H1 (cell line): ENCODE measurements around the gene EFCAB8. TPM values are rescaled to one million over a fixed set of nuclear protein-coding genes. Genes with fewer than 3 reads are reported as not detected.
A peak's percentile ranks its signal among the peaks of the same experiment; 100 is the strongest.

Experiments
- CTCF ChIA-PET: fragments of 300-600 bp; sonication (Branson Sonifier 250); formaldehyde crosslinking; loops from one replicate; lab custom pipeline; 2021; ENCODE audit not compliant: partially characterized antibody; lab: Charles Lee
- POLR2A ChIA-PET: fragments of 300-600 bp; sonication (Branson Sonifier 250); formaldehyde crosslinking; loops from one replicate; lab custom pipeline; 2021; ENCODE audit warnings: inconsistent platforms; ENCODE audit not compliant: partially characterized antibody; lab: Charles Lee
- DNase-seq, 2 experiments: peaks; one replicate each; pipeline versions ENCODE4 v3.0.0 to v3.0.0-alpha.2; 2010 to 2022; ENCODE audit warnings: low spot score in 2 of 2, low read depth in 1 of 2, mixed read lengths in 1 of 2
- FAIRE-seq: peaks from 2 replicates; lab custom pipeline; 2011; peaks lifted over from hg19 to GRCh38; lab: Jason Lieb, UNC
- H2AFZ ChIP-seq: 2 replicates; pipeline ENCODE4 v1.8.1; 2012; ENCODE audit warnings: low read length, inconsistent platforms
- H2AK5ac ChIP-seq: 2 replicates; pipeline ENCODE4 v1.6.1; 2013; ENCODE audit warnings: low read depth, low read length
- H2BK120ac ChIP-seq: replicated peaks from 2 replicates; pipeline ENCODE3; 2013; ENCODE audit warnings: low read depth, low read length, inconsistent platforms
- H2BK12ac ChIP-seq: 2 replicates; pipeline ENCODE4 v1.6.1; 2013; ENCODE audit warnings: low read depth, low read length
- H2BK15ac ChIP-seq: 2 replicates; pipeline ENCODE4 v1.6.1; 2013; ENCODE audit warnings: low read length
- H2BK20ac ChIP-seq: 2 replicates; pipeline ENCODE4 v1.6.1; 2013; ENCODE audit warnings: low read length
- H2BK5ac ChIP-seq: 2 replicates; pipeline ENCODE4 v1.6.1; 2013; ENCODE audit warnings: low read depth, low read length
- H3K14ac ChIP-seq: 2 replicates; pipeline ENCODE4 v1.6.1; 2013; ENCODE audit warnings: inconsistent platforms; ENCODE audit not compliant: insufficient read length
- H3K18ac ChIP-seq: 2 replicates; pipeline ENCODE4 v1.6.1; 2013; ENCODE audit warnings: low read length; ENCODE audit errors: extremely low read depth
- H3K23ac ChIP-seq: 2 replicates; pipeline ENCODE4 v1.6.1; 2013; ENCODE audit warnings: inconsistent platforms; ENCODE audit not compliant: insufficient read length
- H3K23me2 ChIP-seq: 2 replicates; pipeline ENCODE4 v1.6.1; 2013; ENCODE audit warnings: low read depth, low read length
- H3K27ac ChIP-seq: 2 replicates; pipeline ENCODE4 v1.6.1; 2011; ENCODE audit warnings: low read depth, low read length, inconsistent platforms
- H3K27me3 ChIP-seq, 4 experiments: replicated peaks in 1 of 4; 1 replicate in 1 of 4; 2 replicates in 3 of 4; pipeline versions ENCODE4 v1.6.1 to v1.8.1; 2011 to 2013; ENCODE audit warnings: low read length in 3 of 4, mild to moderate bottlenecking in 3 of 4, inconsistent platforms in 2 of 4, mixed read lengths in 2 of 4, moderate library complexity in 1 of 4; ENCODE audit not compliant: control insufficient read depth in 3 of 4, insufficient read depth in 3 of 4; ENCODE audit errors: extremely low read depth in 1 of 4
- H3K36me3 ChIP-seq, 4 experiments: 2 replicates each; pipeline versions ENCODE4 v1.6.1 to v1.8.1; 2011 to 2013; ENCODE audit warnings: mild to moderate bottlenecking in 4 of 4, low read length in 3 of 4, moderate library complexity in 2 of 4, control low read depth in 1 of 4, inconsistent platforms in 1 of 4; ENCODE audit not compliant: insufficient read depth in 4 of 4, control insufficient read depth in 2 of 4
- H3K4ac ChIP-seq: replicated peaks from 2 replicates; pipeline ENCODE3; 2013; ENCODE audit warnings: low read length, low read depth, mixed read lengths, inconsistent platforms; ENCODE audit not compliant: insufficient read length
- H3K4me1 ChIP-seq, 4 experiments: replicated peaks in 1 of 4; 1 replicate in 1 of 4; 2 replicates in 3 of 4; pipeline versions ENCODE4 v1.6.1 to v1.8.1; 2011 to 2013; ENCODE audit warnings: low read length in 3 of 4, inconsistent platforms in 2 of 4, mixed read lengths in 1 of 4; ENCODE audit not compliant: insufficient read depth in 4 of 4, control insufficient read depth in 3 of 4
- H3K4me2 ChIP-seq, 2 experiments: 2 replicates each; pipeline versions ENCODE4 v1.6.1 to v1.8.1; 2011 to 2013; ENCODE audit warnings: low read depth in 2 of 2, low read length in 2 of 2, control low read depth in 1 of 2, inconsistent platforms in 1 of 2, mild to moderate bottlenecking in 1 of 2; ENCODE audit not compliant: insufficient read depth in 1 of 2
- H3K4me3 ChIP-seq, 4 experiments: fragments of 200-600, 300-600 bp in 1 of 4; sonication (generic), shearing (Covaris generic), sonication (Bioruptor Twin) in 1 of 4; 2 replicates each; pipeline versions ENCODE4 v1.5.1 to v1.8.1; 2011 to 2016; ENCODE audit warnings: low read length in 4 of 4, low read depth in 3 of 4, control low read depth in 2 of 4, inconsistent platforms in 2 of 4, mild to moderate bottlenecking in 2 of 4, mixed read lengths in 1 of 4, moderate library complexity in 1 of 4; ENCODE audit not compliant: insufficient read depth in 2 of 4; ENCODE audit errors: extremely low read depth in 1 of 4
- H3K56ac ChIP-seq: replicated peaks from 2 replicates; pipeline ENCODE3; 2013; ENCODE audit warnings: low read depth, mild to moderate bottlenecking, mixed read lengths, low read length, inconsistent platforms; ENCODE audit not compliant: insufficient read length
- H3K79me1 ChIP-seq: 2 replicates; pipeline ENCODE4 v1.6.1; 2013; ENCODE audit warnings: low read depth, low read length, control low read depth
- H3K79me2 ChIP-seq, 2 experiments: 2 replicates each; pipeline versions ENCODE4 v1.6.1 to v1.8.1; 2012 to 2013; ENCODE audit warnings: low read length in 2 of 2, mild to moderate bottlenecking in 2 of 2, inconsistent platforms in 1 of 2; ENCODE audit not compliant: insufficient read depth in 2 of 2, control insufficient read depth in 1 of 2
- H3K9ac ChIP-seq, 4 experiments: replicated peaks in 1 of 4; 1 replicate in 1 of 4; 2 replicates in 3 of 4; pipeline versions ENCODE4 v1.6.1 to v1.8.1; 2011 to 2013; ENCODE audit warnings: low read depth in 3 of 4, low read length in 3 of 4, control low read depth in 2 of 4, mild to moderate bottlenecking in 2 of 4, moderate library complexity in 2 of 4, inconsistent platforms in 1 of 4; ENCODE audit errors: extremely low read depth in 1 of 4
- H3K9me3 ChIP-seq, 2 experiments: 2 replicates each; pipeline versions ENCODE4 v1.6.1 to v1.8.1; 2012 to 2013; ENCODE audit warnings: mild to moderate bottlenecking in 2 of 2, moderate library complexity in 2 of 2, control low read depth in 1 of 2, inconsistent platforms in 1 of 2, low read depth in 1 of 2, low read length in 1 of 2, mixed read lengths in 1 of 2; ENCODE audit not compliant: insufficient read depth in 2 of 2
- H4K20me1 ChIP-seq, 2 experiments: replicated peaks in 1 of 2; 2 replicates each; pipeline versions ENCODE3 to v1.8.1; 2011 to 2013; ENCODE audit warnings: inconsistent platforms in 2 of 2, low read length in 2 of 2, mild to moderate bottlenecking in 1 of 2; ENCODE audit not compliant: insufficient read depth in 2 of 2, control insufficient read depth in 1 of 2
- H4K5ac ChIP-seq: 2 replicates; pipeline ENCODE4 v1.6.1; 2013; ENCODE audit warnings: low read length, low read depth, mixed read lengths, inconsistent platforms; ENCODE audit not compliant: insufficient read length
- H4K8ac ChIP-seq: 2 replicates; pipeline ENCODE4 v1.8.0; 2013; ENCODE audit warnings: mild to moderate bottlenecking, moderate library complexity, low read length, inconsistent platforms; ENCODE audit not compliant: insufficient read depth; ENCODE audit errors: extremely low read depth
- H4K91ac ChIP-seq: replicated peaks from 2 replicates; pipeline ENCODE3; 2013; ENCODE audit warnings: low read length, mixed read lengths, inconsistent platforms; ENCODE audit not compliant: insufficient read length
- EGR1 ChIP-seq: IDR thresholded peaks from 2 replicates; pipeline ENCODE4 v1.6.1; 2011; ENCODE audit warnings: low read depth, low read length, borderline replicate concordance
- JUND ChIP-seq: IDR thresholded peaks from 2 replicates; pipeline ENCODE4 v1.6.1; 2011; ENCODE audit warnings: mild to moderate bottlenecking, improper control_type of control experiment, low read length
- KDM4A ChIP-seq: IDR thresholded peaks from one replicate; pipeline ENCODE4 v1.7.1; 2012; ENCODE audit warnings: low read depth, mild to moderate bottlenecking, moderate library complexity, low read length, inconsistent platforms; ENCODE audit not compliant: severe bottlenecking
- RAD21 ChIP-seq, 2 experiments: IDR thresholded peaks in 1 of 2; conservative IDR thresholded peaks in 1 of 2; 2 replicates each; pipeline ENCODE4 v1.6.1; 2011; ENCODE audit warnings: low read depth in 2 of 2, low read length in 2 of 2, improper control_type of control experiment in 1 of 2, inconsistent platforms in 1 of 2, mild to moderate bottlenecking in 1 of 2, moderate library complexity in 1 of 2
- TCF12 ChIP-seq: IDR thresholded peaks from 2 replicates; pipeline ENCODE4 v1.6.1; 2011; ENCODE audit warnings: low read depth, mild to moderate bottlenecking, low read length
- WGBS, 2 experiments: shearing (Covaris generic) in 1 of 2; methylation state at CpG; one replicate each; pipeline versions ENCODE4 v1.1.6 to v1.1.7; 2013 to 2015; ENCODE audit warnings: low lambda C conversion rate in 2 of 2, mixed read lengths in 2 of 2, inconsistent platforms in 1 of 2, low coverage in 1 of 2, missing lambda C conversion rate in 1 of 2; ENCODE audit not compliant: insufficient replicate concordance in 2 of 2, insufficient coverage in 1 of 2, insufficient read length in 1 of 2; ENCODE audit errors: extremely low coverage in 1 of 2, missing lambda C conversion rate in 1 of 2; 5-methylcytosine and 5-hydroxymethylcytosine counted together
- polyA plus RNA-seq, 7 experiments: library from polyadenylated mRNA; depleted of rRNA in 3 of 7; stranded (reverse) in 5 of 7; unstranded in 2 of 7; fragments of >200 nt in 5 of 7; fragments of 200-250 nt in 2 of 7; gene quantifications; 1 replicate in 5 of 7; 2 replicates in 1 of 7; 4 replicates in 1 of 7; pipeline versions ENCODE4 v1.2.1 to v1.2.3, GENCODE V29; 2011 to 2013; ENCODE audit warnings: missing spikeins in 2 of 7, mixed read lengths in 2 of 7
- total RNA-seq: library from RNA; stranded (reverse); fragmentation: NEBNext Ultra II Directional; extraction: Animal tissue kit (Norgen Biotek cat#: 25700); gene quantifications from 2 replicates; pipeline ENCODE4 v1.2.1, GENCODE V29; 2021

EFCAB8 gene
- total and polyA plus RNA-seq, 2 of the 8 experiments (the other 6 are each of a cell fraction or from before 2014, with no cell fraction given) = 0.06 to 0.20 TPM

- H3K79me1 ChIP-seq = no peaks in the 10 kb centered on the region
- H3K56ac ChIP-seq = no peak overlapping the region
- no peak overlapping the region; the same call in 1 of the 2 replicates for H4K8ac ChIP-seq
- H3K9me3 ChIP-seq = no peaks in the 10 kb centered on the region
- H3K27me3 ChIP-seq = no peaks in the 10 kb centered on the region
- FAIRE-seq (no peak), DNase-seq (no peak)
- no peaks in the 10 kb centered on the region for H3K79me2 ChIP-seq
- no peak overlapping the region for H3K9ac ChIP-seq
- ChIA-PET POLR2A (interaction anchor here (1.2 to 2.5 kb wide), 5 partner anchors 8 to 93 kb away, joined by 3 to 18 read pairs (median 3); no protein-coding TSS in a partner anchor), CTCF (interaction anchor here (0.6 to 3.0 kb wide), 20 partner anchors 9 to 235 kb away, joined by 3 to 14 read pairs (median 3); partner anchors contain the start of genes BPIFB2 and C20orf203)
- no peak overlapping the region for H2BK120ac ChIP-seq
- no peak overlapping the region; the same call in 1 of the 2 replicates for H2BK12ac ChIP-seq
- no peak overlapping the region for H3K23ac ChIP-seq
- peaks cover 0 to 10% (median 4%) of the 10 kb centered on the region in 4 experiments; a peak in 5 of 7 replicates for H3K4me1 ChIP-seq
- no peak overlapping the region for H2AK5ac ChIP-seq
- no peak overlapping the region for H3K4ac ChIP-seq
- 88% methylated on average over 16 of the region's 16 CpGs; no CpG with 5 or more reads in 1 of the 2 experiments for WGBS, 2 experiments
- no peaks in the 10 kb centered on the region for H3K23me2 ChIP-seq
- peak overlapping the region; percentile 46; the same call in 1 of the 2 replicates for H2BK5ac ChIP-seq
- TF ChIP-seq EGR1 (no peak), JUND (no peak), TCF12 (no peak), RAD21 (IDR thresholded peaks at IDR 0.05 in 1 of 2, conservative IDR thresholded peaks at IDR 0.05 in 1 of 2; ENCODE audit: low read depth in 2 of 2, low read length in 2 of 2) (no peak), KDM4A (no peak)
- H4K5ac ChIP-seq = no peak overlapping the region
- no peak overlapping the region for H3K27ac ChIP-seq
- peak overlapping the region; percentile 54 for H4K91ac ChIP-seq
- no peaks in the 10 kb centered on the region for H4K20me1 ChIP-seq
- H2BK20ac ChIP-seq = no peak overlapping the region
- H2AFZ ChIP-seq = no peak overlapping the region
- no peak overlapping the region; the same call in 1 of the 2 replicates for H2BK15ac ChIP-seq
- no peak overlapping the region for H3K14ac ChIP-seq
- H3K36me3 ChIP-seq = no peaks in the 10 kb centered on the region
- no peak overlapping the region for H3K4me2 ChIP-seq
- H3K18ac ChIP-seq = no peak overlapping the region
- H3K4me3 ChIP-seq = no peak overlapping the region
Measured at GRCh38 chr20:32893263-32894025, 34.7 kb downstream of the EFCAB8 start.
